UCSD-AML1 (cell line): Measurements from ENCODE around the gene MMP14.

ENCODE experiments used
- DNase-seq: peaks from one replicate; lab custom pipeline; 2025; ENCODE audit not compliant: unreplicated experiment; lab: John Stamatoyannopoulos, UW

The MMP14 gene

DNA sequence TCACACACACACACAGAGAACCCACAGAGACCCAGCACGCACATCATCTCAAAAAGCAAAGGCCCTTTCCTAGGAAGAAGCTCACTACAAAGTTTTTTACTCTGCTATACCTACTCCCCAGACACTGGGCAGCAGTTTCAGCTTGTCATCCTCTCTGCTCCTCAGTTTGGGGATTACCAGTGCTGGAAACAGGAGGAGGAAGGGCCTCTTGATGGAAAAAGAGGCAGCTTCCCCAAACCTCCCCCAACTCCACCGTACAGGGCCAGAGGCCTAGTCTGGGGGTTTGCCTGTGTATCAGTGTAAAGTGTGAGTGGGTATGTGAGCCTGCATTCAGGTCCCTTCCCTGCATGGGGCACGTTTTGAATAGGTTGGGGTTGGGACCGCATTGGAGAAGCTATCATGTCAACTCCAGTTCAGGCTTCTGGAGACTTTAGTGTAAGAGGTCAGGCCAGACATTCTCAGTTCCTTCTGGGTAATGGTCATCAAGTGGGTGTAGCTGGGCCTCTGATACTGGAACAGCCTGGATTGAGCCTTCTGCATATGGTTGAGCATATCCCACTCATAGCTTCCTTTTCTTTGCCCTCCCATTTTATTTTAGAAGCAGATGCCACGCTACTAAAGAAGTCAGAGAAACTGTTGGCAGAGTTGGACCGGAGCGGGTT is 47.8 kb downstream of the MMP14 start:
- DNase-seq = no peak

DNA sequence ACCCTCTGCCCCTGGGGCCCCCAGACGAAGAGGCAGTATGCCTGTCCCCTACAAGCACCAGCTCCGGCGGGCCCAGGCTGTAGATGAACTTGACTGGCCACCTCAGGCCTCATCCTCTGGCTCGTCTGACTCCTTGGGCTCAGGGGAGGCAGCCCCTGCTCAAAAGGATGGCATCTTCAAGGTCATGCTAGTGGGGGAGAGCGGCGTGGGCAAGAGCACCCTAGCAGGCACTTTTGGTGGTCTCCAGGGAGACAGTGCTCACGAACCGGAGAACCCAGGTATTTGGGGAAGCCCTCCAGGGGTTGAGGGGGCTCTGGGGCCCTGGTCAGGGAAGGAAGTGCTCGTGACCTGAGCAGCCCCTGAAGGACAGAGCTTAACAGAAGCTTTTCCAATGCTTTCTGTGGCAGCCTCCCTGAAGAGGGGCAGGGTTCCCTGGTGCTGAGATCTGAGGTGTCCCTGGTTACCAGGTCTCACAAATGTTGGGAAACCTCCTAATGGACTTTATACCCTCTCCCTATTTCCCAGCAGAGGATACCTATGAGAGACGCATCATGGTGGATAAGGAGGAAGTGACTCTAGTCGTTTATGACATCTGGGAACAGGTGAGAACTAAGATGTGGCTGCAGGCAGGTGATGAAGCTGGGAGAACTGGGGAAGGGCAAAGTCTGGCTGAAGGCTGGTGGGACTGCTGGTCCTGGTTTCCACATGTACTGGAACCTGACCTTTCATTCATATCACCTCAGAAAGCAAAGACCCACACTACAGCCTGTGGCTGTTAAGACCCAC is 48.5 kb downstream of the MMP14 start:
- no peak for DNase-seq

DNA sequence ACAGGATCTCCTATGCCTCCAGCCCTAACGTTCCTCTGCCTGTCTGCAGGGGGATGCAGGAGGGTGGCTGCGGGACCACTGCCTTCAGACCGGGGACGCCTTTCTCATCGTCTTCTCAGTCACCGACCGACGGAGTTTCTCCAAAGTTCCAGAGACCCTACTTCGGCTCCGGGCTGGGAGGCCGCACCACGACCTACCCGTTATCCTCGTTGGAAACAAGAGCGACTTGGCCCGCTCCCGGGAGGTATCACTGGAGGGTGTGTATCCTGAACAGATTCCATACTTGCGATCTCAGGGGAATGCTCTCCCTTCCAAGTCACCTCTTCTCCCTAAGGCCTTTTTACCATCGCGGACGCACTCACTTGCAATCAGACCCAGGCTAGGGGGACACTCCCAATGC is 49.6 kb downstream of the MMP14 start:
- no peak for DNase-seq

DNA sequence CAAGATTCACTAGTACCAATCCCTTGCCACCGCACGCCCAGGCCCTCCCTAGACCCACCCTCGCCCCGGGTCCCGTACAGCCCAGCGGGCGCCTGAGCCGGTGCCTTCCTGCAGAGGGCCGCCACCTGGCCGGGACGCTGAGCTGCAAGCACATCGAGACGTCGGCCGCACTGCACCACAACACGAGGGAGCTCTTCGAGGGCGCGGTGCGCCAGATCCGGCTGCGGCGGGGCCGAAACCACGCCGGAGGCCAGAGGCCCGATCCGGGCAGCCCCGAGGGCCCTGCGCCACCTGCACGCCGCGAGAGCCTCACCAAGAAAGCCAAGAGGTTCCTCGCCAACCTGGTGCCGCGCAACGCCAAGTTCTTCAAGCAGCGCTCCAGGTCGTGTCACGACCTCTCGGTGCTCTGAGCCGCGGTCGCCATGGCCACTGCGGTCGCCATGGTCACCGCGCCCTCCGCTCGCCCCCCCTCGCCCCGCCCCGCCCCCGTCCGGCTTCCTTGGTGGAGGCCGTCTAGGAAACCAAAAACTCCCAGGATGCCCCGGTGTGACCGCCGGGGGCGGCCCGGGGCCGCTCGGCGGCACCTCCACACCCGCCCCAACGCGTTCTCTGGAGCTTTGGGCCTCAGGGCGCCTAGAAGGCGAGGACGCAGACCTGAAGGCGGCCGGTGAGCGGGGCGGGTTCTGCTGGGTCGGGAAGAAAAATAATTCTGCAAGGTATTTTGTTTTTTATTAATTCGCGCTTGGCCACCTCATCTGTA is 50.3 kb downstream of the MMP14 start:
- no peak for DNase-seq

DNA sequence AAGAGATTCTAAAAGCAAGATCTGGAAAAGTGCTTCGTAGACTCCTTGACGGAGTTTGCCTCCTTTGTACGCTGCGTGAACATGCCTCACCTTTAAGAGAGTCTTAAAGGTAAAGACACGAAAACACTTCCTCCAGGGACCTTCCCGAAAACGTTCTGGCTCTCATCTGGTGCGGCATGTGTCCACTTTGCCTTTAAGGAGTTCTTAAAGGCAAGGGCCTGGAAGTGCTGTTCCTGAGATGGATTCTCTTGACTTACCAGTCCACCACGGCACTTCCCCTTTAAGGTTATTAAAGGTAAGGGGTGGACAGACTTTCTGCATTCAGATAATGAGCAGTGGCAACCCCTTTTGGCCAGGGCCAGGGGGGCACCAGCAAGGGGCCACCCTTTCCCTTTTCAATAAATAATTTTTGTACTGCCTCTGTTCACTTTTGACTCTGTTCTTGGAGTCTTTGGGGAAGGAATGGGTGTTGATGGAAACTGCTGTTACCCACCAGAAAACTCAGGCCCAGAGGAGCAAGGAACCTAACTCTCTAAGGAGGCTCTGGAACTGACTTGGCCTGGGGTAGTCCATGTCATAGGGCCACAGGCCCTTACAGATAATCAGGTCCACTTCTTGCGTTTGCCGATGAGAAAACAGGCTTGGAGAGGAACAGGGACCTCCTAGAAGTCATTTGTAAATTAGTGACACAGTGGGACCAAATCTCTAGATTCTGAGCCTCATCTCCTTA is 51.0 kb downstream of the MMP14 start:
- no peak for DNase-seq

- no peak for DNase-seq
Observed at GRCh38 chr14:22887990-22888378, 51.6 kb downstream of the MMP14 start.

- DNase-seq = no peak
Observed at GRCh38 chr14:22888662-22889061, 52.3 kb downstream of the MMP14 start.

DNA sequence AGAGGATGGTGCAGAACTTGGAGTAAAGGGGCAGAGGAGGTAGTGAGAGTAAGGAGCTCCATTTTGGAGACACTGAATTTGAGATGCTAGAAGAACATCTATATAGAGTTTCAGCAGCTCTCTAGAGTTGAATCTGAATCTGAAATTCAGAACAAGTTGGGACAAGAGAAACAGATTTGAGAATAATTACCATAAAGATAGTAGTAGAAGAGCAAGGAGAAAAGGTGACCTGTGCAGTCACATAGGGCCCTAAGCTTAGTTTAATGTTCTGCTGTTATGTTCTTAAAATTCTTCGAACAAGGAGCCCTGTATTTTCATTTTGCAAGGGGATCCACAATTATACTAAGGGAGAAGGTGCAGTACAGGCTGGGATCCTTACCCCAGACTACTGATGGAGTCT is 54.0 kb downstream of the MMP14 start:
- no peak for DNase-seq

- no peak for DNase-seq
Observed at GRCh38 chr14:22892488-22892887, 56.1 kb downstream of the MMP14 start.

GRCh38 chr14:22893706-22894105 is 57.3 kb downstream of the MMP14 start:
- no peak for DNase-seq

DNA sequence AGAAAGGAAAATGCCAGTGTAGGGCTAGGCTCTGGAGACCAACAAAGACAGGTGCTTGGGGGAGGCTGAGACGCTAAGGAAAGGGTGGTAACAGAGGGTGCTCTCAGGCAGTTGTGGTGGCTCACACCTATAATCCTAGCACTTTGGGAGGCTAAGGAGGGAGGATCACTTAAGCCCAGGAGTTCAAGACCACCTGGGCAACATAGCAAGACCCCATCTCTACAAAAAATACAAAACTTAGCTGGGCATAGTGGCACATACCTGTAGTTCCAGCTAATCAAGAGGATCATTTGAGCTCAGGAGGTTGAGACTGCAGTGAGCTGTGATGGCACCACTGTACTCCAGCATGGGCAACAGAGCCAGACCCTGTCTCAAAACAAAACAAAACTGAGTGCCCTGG is 59.0 kb downstream of the MMP14 start:
- no peak for DNase-seq

DNA sequence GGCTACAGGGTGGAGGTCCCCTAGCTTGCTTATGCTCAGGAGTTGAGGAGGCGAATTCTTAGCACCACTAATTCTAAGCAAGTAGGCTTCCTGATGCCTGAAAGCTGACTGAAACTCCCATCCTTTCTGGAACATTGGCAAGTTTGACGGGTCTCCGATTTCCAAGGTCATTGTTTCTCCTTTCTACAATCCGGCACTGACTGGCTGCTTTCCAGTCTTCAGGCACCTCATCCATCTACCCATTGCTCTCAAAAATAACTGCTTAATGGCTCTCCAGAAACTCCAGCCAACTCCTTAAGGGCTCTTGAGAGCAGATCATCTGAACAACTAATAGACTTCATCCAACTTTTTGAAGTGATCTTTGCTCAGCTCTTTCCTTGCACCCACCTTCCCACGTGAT is 60.0 kb downstream of the MMP14 start:
- no peak for DNase-seq

- DNase-seq = no peak
Observed at GRCh38 chr14:22896760-22897159, 60.4 kb downstream of the MMP14 start.

GRCh38 chr14:22897357-22897756 is 61.0 kb downstream of the MMP14 start:
- no peak for DNase-seq
